AG09319 (cell line): ENCODE results near the gene CDC25B.
"Not testable (repeated sequence)": the region's sequence is repeated elsewhere in the genome, so short reads cannot be mapped to it uniquely, and the experiment has no call there.

Experiments
- DNase-seq: peaks from one replicate; pipeline ENCODE4 v3.0.0-alpha.2; 2010; ENCODE audit warnings: low read depth; ENCODE audit errors: extremely low read depth
- CTCF ChIP-seq: IDR thresholded peaks from 2 replicates; pipeline ENCODE4 v1.5.1; 2011; ENCODE audit warnings: low read depth, mild to moderate bottlenecking, inconsistent platforms, low read length, moderate library complexity

The CDC25B gene

GRCh38 chr20:3826420-3826819 is 30.3 kb downstream of the CDC25B start:
- no peak for TF ChIP-seq CTCF
- DNase-seq, result no peak

GRCh38 chr20:3828798-3829197 is 32.7 kb downstream of the CDC25B start:
- DNase-seq, result no peak
- TF ChIP-seq CTCF, result no peak

- not testable (repeated sequence) for DNase-seq
Observed at GRCh38 chr20:3829891-3830290, 33.8 kb downstream of the CDC25B start.

- TF ChIP-seq CTCF, result no peak
- DNase-seq, result no peak
Observed at GRCh38 chr20:3836132-3836531, 40.0 kb downstream of the CDC25B start.

GRCh38 chr20:3839328-3839727 is 43.2 kb downstream of the CDC25B start:
- no peak for DNase-seq
- no peak for TF ChIP-seq CTCF

- DNase-seq, result not testable (repeated sequence)
Observed at GRCh38 chr20:3840201-3840600, 44.1 kb downstream of the CDC25B start.

GRCh38 chr20:3842348-3842930 is 46.3 kb downstream of the CDC25B start:
- no peak for DNase-seq
- TF ChIP-seq CTCF, result no peak

GRCh38 chr20:3843490-3843889 is 47.4 kb downstream of the CDC25B start:
- no peak for DNase-seq
- TF ChIP-seq CTCF, result no peak

GRCh38 chr20:3843990-3844619 is 48.0 kb downstream of the CDC25B start:
- not testable (repeated sequence) for DNase-seq
